Thyroid gland (tissue), 4 donors: ENCODE results near the gene CMAS.
"Not testable (repeated sequence)": the region's sequence is repeated elsewhere in the genome, so short reads cannot be mapped to it uniquely, and the experiment has no call there.

Experiments
- POLR2A ChIP-seq, 2 donors: fragments of 450-650 bp; IDR thresholded peaks; one replicate each; pipeline ENCODE4 v1.6.1; 2017; ENCODE audit warnings: antibody characterized with exemption in 2 of 2, mild to moderate bottlenecking in 2 of 2, moderate library complexity in 1 of 2
- TF ChIP-seq, protein P1 (sequence below), 6 experiments: fragments of 200-600 bp in 3 of 6; fragments of 450-650 bp in 3 of 6; sonication (generic) in 3 of 6; IDR thresholded peaks; one replicate each; pipeline ENCODE4 v1.5.1; 2016 to 2019; ENCODE audit warnings: antibody characterized with exemption in 6 of 6, mild to moderate bottlenecking in 2 of 6, inconsistent platforms in 1 of 6, moderate library complexity in 1 of 6

DNA sequence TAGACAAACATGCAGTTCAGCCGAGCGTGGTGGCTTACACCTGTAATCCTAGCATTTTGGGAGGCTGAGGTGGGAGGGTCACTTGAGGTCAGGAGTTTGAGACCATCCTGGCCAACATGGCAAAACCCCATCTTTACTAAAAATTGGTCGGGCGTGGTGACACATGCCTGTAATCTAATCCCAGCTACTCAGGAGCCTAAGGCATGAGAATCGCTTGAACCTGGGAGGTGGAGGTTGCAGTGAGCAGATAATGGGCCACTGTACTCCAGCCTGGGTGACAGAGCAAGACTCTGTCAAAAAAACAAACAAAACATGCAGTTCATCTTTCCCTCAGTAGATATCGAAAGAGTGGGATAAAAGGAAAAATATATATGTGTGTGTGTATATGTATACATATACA is 7.0 kb downstream of the CMAS start:
- TF ChIP-seq, protein P1, sequence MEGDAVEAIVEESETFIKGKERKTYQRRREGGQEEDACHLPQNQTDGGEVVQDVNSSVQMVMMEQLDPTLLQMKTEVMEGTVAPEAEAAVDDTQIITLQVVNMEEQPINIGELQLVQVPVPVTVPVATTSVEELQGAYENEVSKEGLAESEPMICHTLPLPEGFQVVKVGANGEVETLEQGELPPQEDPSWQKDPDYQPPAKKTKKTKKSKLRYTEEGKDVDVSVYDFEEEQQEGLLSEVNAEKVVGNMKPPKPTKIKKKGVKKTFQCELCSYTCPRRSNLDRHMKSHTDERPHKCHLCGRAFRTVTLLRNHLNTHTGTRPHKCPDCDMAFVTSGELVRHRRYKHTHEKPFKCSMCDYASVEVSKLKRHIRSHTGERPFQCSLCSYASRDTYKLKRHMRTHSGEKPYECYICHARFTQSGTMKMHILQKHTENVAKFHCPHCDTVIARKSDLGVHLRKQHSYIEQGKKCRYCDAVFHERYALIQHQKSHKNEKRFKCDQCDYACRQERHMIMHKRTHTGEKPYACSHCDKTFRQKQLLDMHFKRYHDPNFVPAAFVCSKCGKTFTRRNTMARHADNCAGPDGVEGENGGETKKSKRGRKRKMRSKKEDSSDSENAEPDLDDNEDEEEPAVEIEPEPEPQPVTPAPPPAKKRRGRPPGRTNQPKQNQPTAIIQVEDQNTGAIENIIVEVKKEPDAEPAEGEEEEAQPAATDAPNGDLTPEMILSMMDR (IDR thresholded peaks at IDR 0.05) = not testable (repeated sequence)
- TF ChIP-seq POLR2A (IDR thresholded peaks at IDR 0.05) = not testable (repeated sequence)
